ENCODE results near the gene AGER. TPM values are rescaled to one million over a fixed set of nuclear protein-coding genes. Genes with fewer than 3 reads are reported as not detected.

AGER gene
- total and polyA plus RNA-seq, 9 of the 15 experiments (the other 6 are each of a cell fraction or from before 2014, with no cell fraction given): 1.2 to 11.5 (median 4.1) TPM

GRCh38 chr6:32175711-32176475 is 8.2 kb downstream of the AGER start, which contains the start of gene AGPAT1 (continued):
- TF ChIP-seq ARID3B (CRISPR knock-in tag; IDR thresholded peaks at IDR 0.05; ENCODE audit: borderline replicate concordance) (no peak), SRSF7 (optimal IDR thresholded peaks at IDR 0.05; ENCODE audit: low read depth, low read length) (no peak), ZFX (CRISPR knock-in tag; IDR thresholded peaks at IDR 0.05) (no peak), NCOA4 (IDR thresholded peaks at IDR 0.05; ENCODE audit: partially characterized antibody) (peak; percentile 73), CEBPZ (IDR thresholded peaks at IDR 0.05; ENCODE audit: borderline replicate concordance, low read depth, low read length) (no peak), TCF7L2 (IDR thresholded peaks at IDR 0.05; ENCODE audit: low read depth, low read length) (no peak), OTX1 (CRISPR knock-in tag; IDR thresholded peaks at IDR 0.05) (peak; percentile 86), ARNT (IDR thresholded peaks at IDR 0.05) (peak; percentile 45 to 84; a peak in 2 of 4 replicates), CREB3 (tag; conservative IDR thresholded peaks at IDR 0.05; ENCODE audit: low read depth) (no peak), CHD2 (IDR thresholded peaks at IDR 0.05; ENCODE audit: low read depth, low read length) (no peak; the same call in 1 of the 2 replicates), POLR2G (IDR thresholded peaks at IDR 0.05; ENCODE audit: low read depth, low read length) (peak; percentile 78), PTRF (tag; IDR thresholded peaks at IDR 0.05) (no peak), SNAPC5 (CRISPR knock-in tag; IDR thresholded peaks at IDR 0.05) (no peak), SOX6 (IDR thresholded peaks at IDR 0.05) (no peak), CEBPB (tag; IDR thresholded peaks at IDR 0.05) (no peak), HOXB6 (CRISPR knock-in tag; IDR thresholded peaks at IDR 0.05; ENCODE audit: borderline replicate concordance) (no peak), ELK3 (CRISPR knock-in tag; IDR thresholded peaks at IDR 0.05) (no peak), CSDE1 (IDR thresholded peaks at IDR 0.05) (no peak), ZNF347 (CRISPR knock-in tag; IDR thresholded peaks at IDR 0.05; ENCODE audit: low read depth) (no peak), YY1 (IDR thresholded peaks at IDR 0.05; ENCODE audit: borderline replicate concordance in 1 of 3, control insufficient read depth in 1 of 3, extremely low read depth in 1 of 3, insufficient read depth in 3 of 3, insufficient read length in 1 of 3, insufficient replicate concordance in 2 of 3, low read depth in 1 of 3, low read length in 2 of 3) (peak in 2 of 3 experiments; percentile 7 to 36)
